Frontal cortex (tissue), 4 donors: Measurements from ENCODE around the gene ANXA2. TPM values are rescaled to one million over a fixed set of nuclear protein-coding genes. Genes with fewer than 3 reads are reported as not detected.

Experiments
- DNase-seq, 2 donors: peaks; one replicate each; pipeline ENCODE4 v3.0.0; 2012; ENCODE audit warnings: low spot score in 2 of 2
- FAIRE-seq: peaks from 2 replicates; lab custom pipeline; 2012; peaks lifted over from hg19 to GRCh38; lab: Jason Lieb, UNC
- total RNA-seq: library from RNA; depleted of rRNA; stranded (reverse); fragments of >200 nt; gene quantifications from one replicate; pipeline ENCODE4 v1.2.3, GENCODE V29; 2014
- donor health status: control.
- donor health status: control.
- donor health status: control.

Gene ANXA2
- total RNA-seq, 1 donor from 2014 or later = 34.6 TPM

DNA sequence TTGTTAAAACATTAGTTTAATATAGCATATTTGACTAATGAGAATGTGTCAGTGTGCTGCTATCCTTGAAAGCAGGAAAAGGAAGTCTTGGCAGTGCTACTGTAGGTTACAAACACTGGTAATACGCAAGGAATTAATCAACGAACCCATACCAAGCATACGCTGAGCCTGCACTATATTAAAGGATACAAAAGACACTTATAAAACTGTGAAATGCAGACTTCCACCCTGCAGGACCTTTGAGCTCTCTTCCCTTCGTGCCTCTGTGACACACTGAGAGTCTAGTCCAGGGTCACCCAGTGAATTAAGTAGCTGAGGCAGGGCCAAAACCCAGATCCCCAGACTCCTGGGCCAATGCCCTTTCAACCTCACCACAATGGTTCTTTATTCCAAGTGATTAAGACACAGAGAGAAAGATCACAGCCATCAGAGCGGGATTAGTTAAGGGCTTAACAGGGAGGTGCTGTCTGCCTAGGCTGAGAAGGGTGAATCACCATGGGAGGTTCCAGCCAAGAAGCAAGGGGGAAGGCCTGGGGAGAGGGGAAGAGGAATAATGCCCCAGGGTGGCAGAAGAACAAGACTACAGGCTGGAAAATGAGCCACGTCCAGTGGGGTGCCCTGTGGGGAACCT is 6.8 kb downstream of the ANXA2 start:
- DNase-seq (no peak), FAIRE-seq (no peak)

- DNase-seq = no peak
- FAIRE-seq = no peak
Observed at GRCh38 chr15:60390231-60390630, 7.6 kb downstream of the ANXA2 start.

DNA sequence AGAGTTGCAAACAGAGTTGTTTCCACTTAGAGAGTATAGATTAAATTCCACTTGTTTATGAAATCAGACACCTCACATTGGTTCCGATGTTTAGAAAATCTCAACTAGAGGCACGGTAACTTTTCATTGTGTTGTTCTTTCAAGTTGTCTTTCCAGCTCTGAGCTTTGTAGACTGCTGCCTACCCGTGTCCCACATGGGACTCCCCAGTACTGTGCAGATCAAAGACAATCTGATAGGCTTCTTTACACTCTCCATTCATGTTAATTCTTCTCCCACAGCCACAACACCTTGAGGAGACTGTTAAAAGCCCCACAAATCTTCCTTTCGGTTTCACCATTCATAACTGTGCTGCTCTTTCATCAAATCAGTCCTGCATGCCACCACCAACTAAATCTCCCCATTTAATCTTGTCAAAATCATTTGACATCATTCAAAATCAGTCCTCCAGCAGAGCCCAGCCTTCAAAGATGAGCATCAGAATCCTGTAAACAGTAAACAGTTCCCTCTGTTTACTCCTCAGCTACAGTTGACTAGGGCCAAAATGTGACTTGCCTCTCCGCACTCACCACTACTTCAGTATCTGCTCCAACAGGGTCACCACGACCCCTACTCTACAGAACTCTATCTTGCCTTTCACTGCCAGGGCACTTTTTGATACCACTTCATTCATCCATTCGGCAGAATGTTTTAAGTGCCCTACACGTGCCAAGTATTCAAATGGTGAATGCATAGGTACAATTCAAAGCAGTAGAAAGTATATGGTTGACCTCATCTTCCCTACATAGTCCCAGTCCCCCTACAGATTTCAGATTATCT is 8.3 kb downstream of the ANXA2 start:
- no peak for DNase-seq
- no peak for FAIRE-seq

GRCh38 chr15:60387321-60387720 is 10.5 kb downstream of the ANXA2 start:
- FAIRE-seq (no peak), DNase-seq (no peak)

DNA sequence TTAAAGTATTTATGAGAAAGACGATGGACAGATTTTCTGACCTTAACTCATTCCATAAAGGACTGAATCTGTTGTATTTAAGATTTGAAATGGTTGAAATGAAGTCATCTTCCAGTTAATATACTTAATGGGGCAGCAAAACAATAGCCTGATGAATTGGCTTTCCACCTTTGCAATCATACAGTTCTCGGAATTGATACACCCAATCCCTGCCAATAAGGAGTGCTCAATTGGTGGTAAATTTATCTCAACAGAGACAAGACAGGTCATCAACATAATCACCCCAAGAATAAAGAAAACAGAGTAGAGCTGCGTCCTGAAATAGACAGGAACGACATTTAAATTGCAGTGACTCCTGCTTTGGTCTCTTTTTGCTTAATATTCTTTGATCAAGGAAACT is 11.2 kb downstream of the ANXA2 start:
- no peak for FAIRE-seq
- no peak for DNase-seq

- no peak for FAIRE-seq
- DNase-seq = no peak
Observed at GRCh38 chr15:60385620-60386552, 11.9 kb downstream of the ANXA2 start.

GRCh38 chr15:60384526-60385126 is 13.2 kb downstream of the ANXA2 start:
- DNase-seq (no peak), FAIRE-seq (no peak)

- DNase-seq (no peak), FAIRE-seq (no peak)
Observed at GRCh38 chr15:60384053-60384452, 13.7 kb downstream of the ANXA2 start.

DNA sequence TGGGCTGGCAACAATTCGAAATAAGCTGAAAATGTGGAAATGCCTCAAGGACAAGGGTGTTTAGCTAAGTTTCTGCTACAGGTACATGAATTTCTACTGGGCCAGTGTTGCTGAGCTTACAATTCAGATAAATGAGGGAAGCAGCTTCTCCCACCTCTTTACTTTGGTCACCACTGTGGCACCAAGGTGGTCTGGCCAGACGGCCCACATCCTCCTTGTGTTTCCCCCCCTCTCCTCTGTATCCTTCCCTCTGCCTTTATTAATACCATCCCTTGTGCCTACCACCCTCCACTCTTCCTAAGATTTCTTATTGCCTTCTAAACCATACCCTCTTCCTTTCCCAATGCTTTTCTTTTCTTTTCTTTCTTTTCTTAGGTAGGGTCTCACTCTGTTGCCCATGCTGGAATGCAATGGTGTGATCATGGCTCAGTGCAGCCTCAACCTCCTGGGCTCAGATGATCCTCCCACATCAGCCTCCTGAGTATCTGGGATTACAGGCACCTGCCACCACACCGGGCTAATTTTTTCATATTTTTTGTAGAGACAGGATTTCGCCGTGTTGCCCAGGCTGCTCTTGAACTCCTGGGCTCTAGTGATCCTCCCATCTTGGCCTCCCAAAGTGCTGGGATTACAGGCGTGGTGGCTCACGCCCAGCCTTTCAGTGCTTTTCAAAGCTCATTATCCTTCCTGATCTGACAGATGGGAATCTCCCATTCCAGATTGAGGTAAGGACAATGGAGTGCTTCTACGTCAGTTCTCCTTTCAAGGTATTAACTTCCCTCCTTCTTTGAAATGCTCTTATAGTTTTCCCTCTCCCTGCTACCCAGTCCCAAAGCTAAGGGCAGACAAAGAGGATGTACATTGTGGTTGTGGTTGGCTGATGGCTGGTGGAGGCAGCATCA is 14.8 kb downstream of the ANXA2 start:
- DNase-seq = no peak
- no peak for FAIRE-seq

- no peak for DNase-seq
- no peak for FAIRE-seq
Observed at GRCh38 chr15:60381148-60381788, 16.5 kb downstream of the ANXA2 start.

DNA sequence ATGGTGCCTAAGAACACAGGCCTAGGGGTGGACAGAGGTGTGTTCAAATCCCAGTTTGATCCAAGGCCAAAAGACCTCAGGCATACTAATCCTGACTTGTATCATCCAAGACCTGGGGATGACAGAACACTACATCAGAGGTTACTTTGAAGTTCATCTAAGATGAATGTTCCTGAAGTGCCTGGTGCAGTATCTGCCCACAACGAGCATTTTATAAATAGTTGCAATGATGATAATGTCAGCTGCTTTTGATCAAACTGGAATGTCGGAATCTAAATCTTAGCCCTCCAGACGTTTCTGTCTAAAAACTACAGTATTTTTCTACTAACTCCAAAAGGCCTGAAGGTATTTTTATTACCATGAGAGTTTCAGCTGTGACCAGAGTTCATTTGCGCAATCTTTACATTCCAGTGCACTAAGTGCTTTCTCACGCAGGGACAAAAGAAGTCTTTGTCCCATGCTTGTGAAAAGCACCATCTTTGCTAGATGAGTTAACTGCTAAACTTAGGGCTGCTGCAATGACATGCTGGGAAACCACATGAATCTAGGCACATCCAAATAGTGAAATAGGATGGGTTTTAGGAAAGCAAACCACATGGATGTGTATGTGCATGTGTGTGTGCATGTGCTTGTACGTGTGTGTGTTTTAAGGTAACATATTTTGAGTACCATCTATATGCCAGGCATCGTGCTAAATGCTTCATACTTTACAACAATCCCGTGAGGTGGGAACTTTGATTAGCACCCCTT is 18.1 kb downstream of the ANXA2 start:
- DNase-seq (no peak), FAIRE-seq (no peak)

- FAIRE-seq (no peak), DNase-seq (no peak)
Observed at GRCh38 chr15:60379185-60379524, 18.6 kb downstream of the ANXA2 start.

GRCh38 chr15:60376677-60377095 is 21.1 kb downstream of the ANXA2 start:
- no peak for DNase-seq
- FAIRE-seq = no peak

- FAIRE-seq = no peak
- no peak for DNase-seq
Observed at GRCh38 chr15:60375306-60375705, 22.5 kb downstream of the ANXA2 start.

DNA sequence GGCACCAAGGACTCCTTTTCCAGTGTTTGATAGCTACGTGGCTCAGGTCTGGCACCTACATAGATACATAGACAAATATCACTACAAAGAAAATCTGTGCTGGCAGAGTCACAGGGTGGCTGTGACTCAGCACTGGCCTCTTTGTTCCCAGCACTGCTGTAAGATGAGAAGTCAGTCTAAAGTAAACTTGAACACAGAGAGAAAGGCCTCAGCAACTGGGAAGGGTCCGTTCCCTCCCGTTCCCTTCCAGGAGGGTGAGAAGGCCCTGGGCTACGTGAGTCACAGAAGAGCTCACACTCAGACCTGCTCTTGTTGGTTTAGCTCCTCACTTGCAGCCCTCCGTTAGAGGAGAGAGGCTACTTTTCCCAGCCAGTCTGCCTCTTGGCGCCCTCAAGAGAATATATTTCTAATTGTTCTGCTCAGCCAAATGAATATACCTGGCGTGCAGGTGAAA is 23.1 kb downstream of the ANXA2 start:
- DNase-seq = no peak
- no peak for FAIRE-seq

GRCh38 chr15:60374209-60374608 is 23.6 kb downstream of the ANXA2 start:
- no peak for FAIRE-seq
- no peak for DNase-seq

DNA sequence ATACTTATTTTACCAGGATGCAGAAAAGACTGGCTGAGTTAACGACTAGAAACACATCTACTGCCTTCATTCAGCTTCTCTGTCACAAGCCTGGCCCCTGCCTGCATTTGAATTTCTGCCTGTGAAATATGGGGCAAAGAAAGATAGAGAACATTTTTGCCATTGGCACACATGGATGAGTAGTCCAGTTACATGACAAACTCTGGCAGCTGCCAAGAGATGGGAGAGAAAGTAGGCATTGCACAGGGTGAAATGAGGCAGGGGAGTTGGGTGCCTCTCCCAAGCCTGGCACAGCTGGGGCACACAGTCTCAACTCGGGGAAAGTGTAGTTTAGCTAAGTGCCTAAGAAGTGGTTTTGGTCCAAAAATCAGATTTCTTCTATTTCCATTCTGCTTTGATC is 24.0 kb downstream of the ANXA2 start:
- DNase-seq (no peak), FAIRE-seq (no peak)

DNA sequence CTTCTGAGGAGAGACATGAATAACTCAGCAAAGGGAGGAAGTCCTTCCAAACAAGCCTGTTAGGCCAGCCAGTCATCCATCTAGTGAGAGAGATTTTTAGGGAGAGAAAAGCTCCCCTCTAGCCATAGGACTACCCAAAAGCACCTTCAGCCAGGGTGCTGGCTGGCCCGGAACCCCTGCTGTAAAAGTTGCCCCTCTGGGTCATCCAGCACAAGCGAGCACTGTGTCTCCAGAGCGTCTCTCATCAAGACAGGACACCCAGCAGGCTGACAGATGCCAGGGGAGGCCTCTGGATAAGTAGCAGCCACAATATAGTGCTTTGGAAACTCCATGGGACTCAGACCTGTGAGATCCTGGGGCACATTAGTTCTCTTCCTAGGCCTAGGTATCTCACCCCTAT is 24.5 kb downstream of the ANXA2 start:
- no peak for FAIRE-seq
- no peak for DNase-seq
